ENCODE measurements around the gene EPG5. TPM values are rescaled to one million over a fixed set of nuclear protein-coding genes. Genes with fewer than 3 reads are reported as not detected.

The EPG5 gene
- total RNA-seq, 1 experiment from 2014 or later, result 12.9 TPM

GRCh38 chr18:45825258-45826044 is 141.7 kb downstream of the EPG5 start, which contains the start of gene SIGLEC15:
SIGLEC15 (plus strand) TSS chr18:45825675; CDS start chr18:45825729, 54 bp downstream.
- CTCF ChIA-PET, result no interaction called here
- Histone ChIP-seq H3K9me3 (ENCODE audit: control insufficient read depth, insufficient read depth, low read depth, low read length) (no peaks in the 10 kb centered on the region), H3K27ac (ENCODE audit: low read length) (no peak within 1 kb of the TSS), H3K27me3 (ENCODE audit: control insufficient read depth, insufficient read depth, low read length) (no peaks in the 10 kb centered on the region), H3K4me1 (ENCODE audit: control insufficient read depth, insufficient read depth, low read length) (no peaks in the 10 kb centered on the region), H3K4me3 (ENCODE audit: low read depth in 2 of 2, low read length in 2 of 2) (no peak within 1 kb of the TSS), H3K36me3 (ENCODE audit: control insufficient read depth, insufficient read depth, low read length) (no peaks in the 10 kb centered on the region)
- TF ChIP-seq, protein P1, sequence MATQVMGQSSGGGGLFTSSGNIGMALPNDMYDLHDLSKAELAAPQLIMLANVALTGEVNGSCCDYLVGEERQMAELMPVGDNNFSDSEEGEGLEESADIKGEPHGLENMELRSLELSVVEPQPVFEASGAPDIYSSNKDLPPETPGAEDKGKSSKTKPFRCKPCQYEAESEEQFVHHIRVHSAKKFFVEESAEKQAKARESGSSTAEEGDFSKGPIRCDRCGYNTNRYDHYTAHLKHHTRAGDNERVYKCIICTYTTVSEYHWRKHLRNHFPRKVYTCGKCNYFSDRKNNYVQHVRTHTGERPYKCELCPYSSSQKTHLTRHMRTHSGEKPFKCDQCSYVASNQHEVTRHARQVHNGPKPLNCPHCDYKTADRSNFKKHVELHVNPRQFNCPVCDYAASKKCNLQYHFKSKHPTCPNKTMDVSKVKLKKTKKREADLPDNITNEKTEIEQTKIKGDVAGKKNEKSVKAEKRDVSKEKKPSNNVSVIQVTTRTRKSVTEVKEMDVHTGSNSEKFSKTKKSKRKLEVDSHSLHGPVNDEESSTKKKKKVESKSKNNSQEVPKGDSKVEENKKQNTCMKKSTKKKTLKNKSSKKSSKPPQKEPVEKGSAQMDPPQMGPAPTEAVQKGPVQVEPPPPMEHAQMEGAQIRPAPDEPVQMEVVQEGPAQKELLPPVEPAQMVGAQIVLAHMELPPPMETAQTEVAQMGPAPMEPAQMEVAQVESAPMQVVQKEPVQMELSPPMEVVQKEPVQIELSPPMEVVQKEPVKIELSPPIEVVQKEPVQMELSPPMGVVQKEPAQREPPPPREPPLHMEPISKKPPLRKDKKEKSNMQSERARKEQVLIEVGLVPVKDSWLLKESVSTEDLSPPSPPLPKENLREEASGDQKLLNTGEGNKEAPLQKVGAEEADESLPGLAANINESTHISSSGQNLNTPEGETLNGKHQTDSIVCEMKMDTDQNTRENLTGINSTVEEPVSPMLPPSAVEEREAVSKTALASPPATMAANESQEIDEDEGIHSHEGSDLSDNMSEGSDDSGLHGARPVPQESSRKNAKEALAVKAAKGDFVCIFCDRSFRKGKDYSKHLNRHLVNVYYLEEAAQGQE (IDR thresholded peaks at IDR 0.05; ENCODE audit: insufficient read depth in 1 of 2, low read depth in 2 of 2, low read length in 1 of 2), result no peak
- TF ChIP-seq, protein P2, sequence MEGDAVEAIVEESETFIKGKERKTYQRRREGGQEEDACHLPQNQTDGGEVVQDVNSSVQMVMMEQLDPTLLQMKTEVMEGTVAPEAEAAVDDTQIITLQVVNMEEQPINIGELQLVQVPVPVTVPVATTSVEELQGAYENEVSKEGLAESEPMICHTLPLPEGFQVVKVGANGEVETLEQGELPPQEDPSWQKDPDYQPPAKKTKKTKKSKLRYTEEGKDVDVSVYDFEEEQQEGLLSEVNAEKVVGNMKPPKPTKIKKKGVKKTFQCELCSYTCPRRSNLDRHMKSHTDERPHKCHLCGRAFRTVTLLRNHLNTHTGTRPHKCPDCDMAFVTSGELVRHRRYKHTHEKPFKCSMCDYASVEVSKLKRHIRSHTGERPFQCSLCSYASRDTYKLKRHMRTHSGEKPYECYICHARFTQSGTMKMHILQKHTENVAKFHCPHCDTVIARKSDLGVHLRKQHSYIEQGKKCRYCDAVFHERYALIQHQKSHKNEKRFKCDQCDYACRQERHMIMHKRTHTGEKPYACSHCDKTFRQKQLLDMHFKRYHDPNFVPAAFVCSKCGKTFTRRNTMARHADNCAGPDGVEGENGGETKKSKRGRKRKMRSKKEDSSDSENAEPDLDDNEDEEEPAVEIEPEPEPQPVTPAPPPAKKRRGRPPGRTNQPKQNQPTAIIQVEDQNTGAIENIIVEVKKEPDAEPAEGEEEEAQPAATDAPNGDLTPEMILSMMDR (IDR thresholded peaks at IDR 0.05), result no peak
- TF ChIP-seq TCF7L2 (IDR thresholded peaks at IDR 0.05; ENCODE audit: low read depth, low read length) (no peak), SIN3A (IDR thresholded peaks at IDR 0.05; ENCODE audit: borderline replicate concordance, insufficient read depth, low read depth, low read length) (no peak), POLR2AphosphoS5 (IDR thresholded peaks at IDR 0.05; ENCODE audit: low read depth, low read length) (no peak)
- BruUV-seq (replicated peaks), result no TSS peak
- ATAC-seq (no peak), DNase-seq (ENCODE audit: low read depth, low spot score) (no peak)
- POLR2A ChIA-PET, result no interaction called here
- in situ Hi-C loops (cut with HindIII; ENCODE audit: low pct_unique_long_range_greater_than_20kb, low sequenced_read_pairs) (no loop called here), intact Hi-C loops (cut with micrococcal nuclease; ENCODE audit: unreplicated experiment) (no loop called here)

DNA sequence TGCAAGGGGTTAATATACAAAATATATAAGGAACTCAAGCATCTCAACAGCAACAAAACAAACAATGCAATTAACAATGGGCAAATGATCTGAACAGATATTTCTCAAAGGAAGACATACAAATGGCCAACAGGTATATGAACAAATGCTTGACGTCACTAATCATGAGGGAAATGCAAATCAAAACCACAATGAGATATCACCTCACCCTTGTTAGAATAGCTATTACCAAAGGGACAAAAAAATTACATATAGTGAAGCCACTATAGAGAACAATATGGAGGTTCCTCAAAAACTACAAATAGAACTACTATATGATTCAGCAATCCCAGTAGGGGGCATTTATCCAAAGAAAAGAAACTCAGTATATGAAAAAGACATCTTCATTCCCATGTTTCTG is 145.4 kb downstream of the EPG5 start:
- no peak for ATAC-seq
- Histone ChIP-seq H3K27me3 (ENCODE audit: control insufficient read depth, insufficient read depth, low read length) (no peaks in the 10 kb centered on the region), H3K4me3 (ENCODE audit: low read depth in 2 of 2, low read length in 2 of 2) (no peak overlapping the region), H3K4me1 (ENCODE audit: control insufficient read depth, insufficient read depth, low read length) (no peaks in the 10 kb centered on the region), H3K9me3 (ENCODE audit: control insufficient read depth, insufficient read depth, low read depth, low read length) (no peaks in the 10 kb centered on the region), H3K27ac (ENCODE audit: low read length) (no peak overlapping the region), H3K36me3 (ENCODE audit: control insufficient read depth, insufficient read depth, low read length) (no peaks in the 10 kb centered on the region)
- TF ChIP-seq, protein P1 (IDR thresholded peaks at IDR 0.05; ENCODE audit: insufficient read depth in 1 of 2, low read depth in 2 of 2, low read length in 1 of 2), result no peak
- no peak for TF ChIP-seq POLR2AphosphoS5 (IDR thresholded peaks at IDR 0.05; ENCODE audit: low read depth, low read length)
- no peak for TF ChIP-seq SIN3A (IDR thresholded peaks at IDR 0.05; ENCODE audit: borderline replicate concordance, insufficient read depth, low read depth, low read length)
- no peak for TF ChIP-seq TCF7L2 (IDR thresholded peaks at IDR 0.05; ENCODE audit: low read depth, low read length)
- TF ChIP-seq, protein P2 (IDR thresholded peaks at IDR 0.05), result no peak
- in situ Hi-C loops (cut with HindIII; ENCODE audit: low pct_unique_long_range_greater_than_20kb, low sequenced_read_pairs) (no loop called here), intact Hi-C loops (cut with micrococcal nuclease; ENCODE audit: unreplicated experiment) (no loop called here)
- no peak for DNase-seq (ENCODE audit: low read depth, low spot score)
- CTCF ChIA-PET, result no interaction called here
- POLR2A ChIA-PET, result no interaction called here
- BruUV-seq (replicated peaks), result no TSS peak

Measured in Panc1 (cell line).